Measurements from ENCODE around the gene LRRC17.
"Not testable (repeated sequence)": the region's sequence is repeated elsewhere in the genome, so short reads cannot be mapped to it uniquely, and the experiment has no call there.

The LRRC17 gene

DNA sequence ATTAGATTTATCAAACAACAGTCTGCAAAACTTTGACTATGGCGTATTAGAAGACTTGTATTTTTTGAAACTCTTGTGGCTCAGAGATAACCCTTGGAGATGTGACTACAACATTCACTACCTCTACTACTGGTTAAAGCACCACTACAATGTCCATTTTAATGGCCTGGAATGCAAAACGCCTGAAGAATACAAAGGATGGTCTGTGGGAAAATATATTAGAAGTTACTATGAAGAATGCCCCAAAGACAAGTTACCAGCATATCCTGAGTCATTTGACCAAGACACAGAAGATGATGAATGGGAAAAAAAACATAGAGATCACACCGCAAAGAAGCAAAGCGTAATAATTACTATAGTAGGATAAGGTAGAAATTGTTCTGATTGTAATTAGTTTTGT, 31.4 kb downstream of the LRRC17 start:
- TF ChIP-seq, protein P1, sequence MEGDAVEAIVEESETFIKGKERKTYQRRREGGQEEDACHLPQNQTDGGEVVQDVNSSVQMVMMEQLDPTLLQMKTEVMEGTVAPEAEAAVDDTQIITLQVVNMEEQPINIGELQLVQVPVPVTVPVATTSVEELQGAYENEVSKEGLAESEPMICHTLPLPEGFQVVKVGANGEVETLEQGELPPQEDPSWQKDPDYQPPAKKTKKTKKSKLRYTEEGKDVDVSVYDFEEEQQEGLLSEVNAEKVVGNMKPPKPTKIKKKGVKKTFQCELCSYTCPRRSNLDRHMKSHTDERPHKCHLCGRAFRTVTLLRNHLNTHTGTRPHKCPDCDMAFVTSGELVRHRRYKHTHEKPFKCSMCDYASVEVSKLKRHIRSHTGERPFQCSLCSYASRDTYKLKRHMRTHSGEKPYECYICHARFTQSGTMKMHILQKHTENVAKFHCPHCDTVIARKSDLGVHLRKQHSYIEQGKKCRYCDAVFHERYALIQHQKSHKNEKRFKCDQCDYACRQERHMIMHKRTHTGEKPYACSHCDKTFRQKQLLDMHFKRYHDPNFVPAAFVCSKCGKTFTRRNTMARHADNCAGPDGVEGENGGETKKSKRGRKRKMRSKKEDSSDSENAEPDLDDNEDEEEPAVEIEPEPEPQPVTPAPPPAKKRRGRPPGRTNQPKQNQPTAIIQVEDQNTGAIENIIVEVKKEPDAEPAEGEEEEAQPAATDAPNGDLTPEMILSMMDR (conservative IDR thresholded peaks at IDR 0.05): no peak
- TF ChIP-seq ZFX (IDR thresholded peaks at IDR 0.05): no peak
- no peak overlapping the region for H3K27ac ChIP-seq

DNA sequence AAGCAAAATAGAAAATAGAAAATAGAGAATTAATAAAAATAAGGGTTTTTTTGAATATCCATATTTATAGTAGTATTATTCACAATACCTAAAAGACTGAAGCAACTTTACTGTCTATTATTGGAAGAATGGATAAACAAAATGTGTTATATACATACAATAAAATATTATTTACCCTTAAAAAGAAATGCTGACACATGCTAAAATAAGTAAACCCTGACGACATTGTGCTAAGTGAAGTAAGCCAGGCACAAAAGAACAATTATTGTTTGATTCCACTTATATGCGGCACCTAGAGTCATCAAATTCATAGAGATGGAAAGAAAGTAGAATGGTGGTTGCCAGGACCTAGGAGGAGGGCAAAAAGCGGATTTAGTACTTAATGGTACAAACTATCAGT, 39.0 kb downstream of the LRRC17 start:
- H3K27ac ChIP-seq: no peak overlapping the region
- TF ChIP-seq, protein P1 (conservative IDR thresholded peaks at IDR 0.05): no peak
- no peak for TF ChIP-seq ZFX (IDR thresholded peaks at IDR 0.05)

DNA sequence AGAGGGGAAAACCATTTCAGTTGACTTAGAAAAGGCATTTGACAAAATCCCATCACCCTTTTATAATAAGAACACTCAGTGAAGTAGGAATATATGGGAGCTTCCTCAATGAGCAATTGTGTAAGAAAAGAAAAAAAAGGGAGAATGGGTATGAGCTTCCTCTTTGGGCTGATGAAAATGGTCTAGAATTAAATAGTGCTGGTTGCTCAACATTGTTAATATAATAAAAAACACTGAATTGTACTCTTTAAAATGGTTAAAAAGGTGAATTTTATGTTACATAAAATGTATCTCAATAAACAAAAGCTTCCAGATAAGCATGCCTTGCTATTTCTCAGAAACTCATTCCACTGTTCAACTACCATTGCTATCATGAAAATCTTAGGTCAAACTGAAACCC, 40.6 kb downstream of the LRRC17 start:
- no peak overlapping the region for H3K27ac ChIP-seq
- TF ChIP-seq, protein P1 (conservative IDR thresholded peaks at IDR 0.05): no peak
- no peak for TF ChIP-seq ZFX (IDR thresholded peaks at IDR 0.05)

DNA sequence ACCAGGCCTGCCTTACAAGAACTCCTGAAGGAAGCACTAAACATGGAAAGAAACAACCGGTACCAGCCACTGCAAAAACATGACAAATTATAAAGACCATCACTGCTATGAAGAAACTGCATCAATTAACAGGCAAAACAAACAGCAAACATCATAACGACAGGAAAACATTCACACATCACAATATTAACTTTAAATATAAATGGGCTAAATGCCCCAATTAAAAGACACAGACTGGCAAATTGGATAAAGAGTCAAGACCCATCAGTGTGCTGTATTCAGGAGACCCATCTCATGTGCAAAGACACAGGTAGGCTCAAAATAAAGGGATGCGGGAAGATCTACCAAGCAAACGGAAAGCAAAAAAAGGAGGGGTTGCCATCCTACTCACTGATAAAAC, 41.6 kb downstream of the LRRC17 start:
- not testable (repeated sequence) for H3K27ac ChIP-seq

DNA sequence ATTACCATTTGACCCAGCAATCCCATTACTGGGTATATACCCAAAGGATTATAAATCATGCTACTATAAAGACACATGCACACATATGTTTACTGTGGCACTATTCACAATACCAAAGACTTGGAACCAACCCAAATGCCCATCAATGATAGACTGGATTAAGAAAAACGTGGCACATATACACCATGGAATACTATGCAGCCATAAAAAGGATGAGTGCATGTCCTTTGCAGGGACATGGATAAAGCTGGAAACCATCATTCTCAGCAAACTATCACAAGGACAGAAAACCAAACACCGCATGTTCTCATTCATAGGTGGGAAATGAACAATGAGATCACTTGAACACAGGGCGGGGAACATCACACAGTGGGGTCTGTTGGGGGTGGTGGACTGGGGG, 45.2 kb downstream of the LRRC17 start:
- H3K27ac ChIP-seq: not testable (repeated sequence)

DNA sequence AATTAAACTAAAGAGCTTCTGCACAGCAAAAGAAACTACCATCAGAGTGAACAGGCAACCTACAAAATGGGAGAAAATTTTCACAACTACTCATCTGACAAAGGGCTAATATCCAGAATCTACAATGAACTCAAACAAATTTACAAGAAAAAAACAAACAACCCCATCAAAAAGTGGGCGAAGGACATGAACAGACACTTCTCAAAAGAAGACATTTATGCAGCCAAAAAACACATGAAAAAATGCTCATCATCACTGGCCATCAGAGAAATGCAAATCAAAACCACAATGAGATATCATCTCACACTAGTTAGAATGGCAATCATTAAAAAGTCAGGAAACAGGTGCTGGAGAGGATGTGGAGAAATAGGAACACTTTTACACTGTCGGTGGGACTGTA, 49.2 kb downstream of the LRRC17 start:
- H3K27ac ChIP-seq: not testable (repeated sequence)

DNA sequence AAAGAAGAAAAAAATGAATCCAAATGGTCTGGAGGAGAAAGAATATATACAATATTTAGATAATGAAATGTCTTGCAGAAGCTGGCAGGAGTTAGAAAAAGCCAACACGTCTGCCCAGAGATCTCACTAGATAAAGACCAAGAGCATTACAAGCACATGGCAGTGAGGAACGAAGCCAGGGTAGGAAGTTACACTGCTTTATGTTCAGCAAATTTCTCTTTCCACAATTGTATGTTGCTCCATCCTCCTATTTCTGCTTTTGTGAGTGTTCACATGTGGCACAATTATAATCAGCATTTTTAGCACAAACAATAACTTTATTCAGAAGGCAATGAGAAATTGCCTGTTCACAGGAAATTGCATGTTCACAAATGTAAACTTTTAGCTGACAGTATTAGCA, 53.7 kb downstream of the LRRC17 start:
- H3K27ac ChIP-seq: no peak overlapping the region
- TF ChIP-seq ZFX (IDR thresholded peaks at IDR 0.05): no peak
- TF ChIP-seq, protein P1 (conservative IDR thresholded peaks at IDR 0.05): no peak

DNA sequence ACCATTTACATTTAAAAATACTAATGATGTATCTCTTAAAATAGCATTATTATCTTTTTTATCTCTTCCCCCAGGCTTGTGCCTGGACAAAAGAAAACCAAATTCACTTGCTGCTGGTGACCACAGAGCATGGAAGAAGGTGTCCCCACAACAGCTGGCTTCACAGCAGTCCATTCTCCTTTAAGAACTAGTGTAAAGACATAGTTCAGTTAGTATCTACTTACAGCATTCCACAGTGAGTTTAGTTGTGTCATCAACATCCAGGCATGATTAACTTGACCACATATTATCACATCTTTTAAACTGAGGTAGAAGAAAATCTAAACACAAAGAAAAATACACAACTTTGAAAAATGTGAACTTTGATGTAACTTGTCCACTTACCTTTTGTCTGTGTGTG, 55.0 kb downstream of the LRRC17 start:
- H3K27ac ChIP-seq: no peak overlapping the region
- no peak for TF ChIP-seq ZFX (IDR thresholded peaks at IDR 0.05)
- TF ChIP-seq, protein P1 (conservative IDR thresholded peaks at IDR 0.05): no peak

DNA sequence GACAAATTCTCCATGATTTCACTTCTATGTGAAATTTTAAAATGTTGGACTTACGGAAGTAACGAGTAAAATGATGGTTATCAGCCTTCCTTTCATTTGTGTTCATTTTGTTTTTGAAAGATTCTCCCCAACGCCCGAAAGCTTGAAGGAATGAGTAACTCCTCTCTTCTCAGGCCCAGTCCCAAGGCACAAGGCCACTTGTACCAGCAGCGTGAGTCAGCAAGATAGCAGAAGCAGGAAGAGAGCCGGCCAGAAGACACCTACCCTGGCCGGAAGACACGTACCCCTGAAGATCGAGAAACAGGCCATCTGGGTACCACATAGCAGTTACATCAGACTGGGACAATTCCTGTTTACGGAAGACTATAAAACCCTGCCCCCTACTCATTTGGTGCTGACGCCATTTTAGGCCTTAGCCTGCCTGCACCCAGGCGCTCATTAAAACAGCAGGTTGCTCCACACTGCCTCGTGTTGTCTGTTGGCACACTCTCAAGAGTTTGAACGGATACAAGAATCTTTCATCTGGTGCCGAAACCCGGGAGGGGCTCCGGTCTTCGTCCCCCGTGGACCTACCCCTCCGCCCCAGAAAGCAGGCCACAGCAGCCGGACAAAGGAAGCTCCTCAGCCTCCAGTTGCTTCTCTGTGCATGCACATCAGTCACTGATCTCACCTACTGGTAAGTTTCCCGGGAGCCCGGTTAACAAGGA, 60.4 kb downstream of the LRRC17 start:
- TF ChIP-seq ZFX (IDR thresholded peaks at IDR 0.05): no peak
- TF ChIP-seq, protein P1 (conservative IDR thresholded peaks at IDR 0.05): no peak
- no peak overlapping the region for H3K27ac ChIP-seq
